H1 (cell line): Measurements from ENCODE around the gene PIF1. TPM values are rescaled to one million over a fixed set of nuclear protein-coding genes. Genes with fewer than 3 reads are reported as not detected.
"Not testable (repeated sequence)": the region's sequence is repeated elsewhere in the genome, so short reads cannot be mapped to it uniquely, and the experiment has no call there.

Source experiments
- CTCF ChIA-PET: fragments of 300-600 bp; sonication (Branson Sonifier 250); formaldehyde crosslinking; loops from one replicate; lab custom pipeline; 2021; ENCODE audit not compliant: partially characterized antibody; lab: Charles Lee
- POLR2A ChIA-PET: fragments of 300-600 bp; sonication (Branson Sonifier 250); formaldehyde crosslinking; loops from one replicate; lab custom pipeline; 2021; ENCODE audit warnings: inconsistent platforms; ENCODE audit not compliant: partially characterized antibody; lab: Charles Lee
- DNase-seq, 2 experiments: peaks; one replicate each; pipeline versions ENCODE4 v3.0.0 to v3.0.0-alpha.2; 2010 to 2022; ENCODE audit warnings: low spot score in 2 of 2, low read depth in 1 of 2, mixed read lengths in 1 of 2
- FAIRE-seq: peaks from 2 replicates; lab custom pipeline; 2011; peaks lifted over from hg19 to GRCh38; lab: Jason Lieb, UNC
- H2AFZ ChIP-seq: 2 replicates; pipeline ENCODE4 v1.8.1; 2012; ENCODE audit warnings: low read length, inconsistent platforms
- H2AK5ac ChIP-seq: 2 replicates; pipeline ENCODE4 v1.6.1; 2013; ENCODE audit warnings: low read depth, low read length
- H2BK120ac ChIP-seq: replicated peaks from 2 replicates; pipeline ENCODE3; 2013; ENCODE audit warnings: low read depth, low read length, inconsistent platforms
- H2BK12ac ChIP-seq: 2 replicates; pipeline ENCODE4 v1.6.1; 2013; ENCODE audit warnings: low read depth, low read length
- H2BK15ac ChIP-seq: 2 replicates; pipeline ENCODE4 v1.6.1; 2013; ENCODE audit warnings: low read length
- H2BK20ac ChIP-seq: 2 replicates; pipeline ENCODE4 v1.6.1; 2013; ENCODE audit warnings: low read length
- H2BK5ac ChIP-seq: 2 replicates; pipeline ENCODE4 v1.6.1; 2013; ENCODE audit warnings: low read depth, low read length
- H3K14ac ChIP-seq: 2 replicates; pipeline ENCODE4 v1.6.1; 2013; ENCODE audit warnings: inconsistent platforms; ENCODE audit not compliant: insufficient read length
- H3K18ac ChIP-seq: 2 replicates; pipeline ENCODE4 v1.6.1; 2013; ENCODE audit warnings: low read length; ENCODE audit errors: extremely low read depth
- H3K23ac ChIP-seq: 2 replicates; pipeline ENCODE4 v1.6.1; 2013; ENCODE audit warnings: inconsistent platforms; ENCODE audit not compliant: insufficient read length
- H3K23me2 ChIP-seq: 2 replicates; pipeline ENCODE4 v1.6.1; 2013; ENCODE audit warnings: low read depth, low read length
- H3K27ac ChIP-seq: 2 replicates; pipeline ENCODE4 v1.6.1; 2011; ENCODE audit warnings: low read depth, low read length, inconsistent platforms
- H3K27me3 ChIP-seq, 4 experiments: replicated peaks in 1 of 4; 1 replicate in 1 of 4; 2 replicates in 3 of 4; pipeline versions ENCODE4 v1.6.1 to v1.8.1; 2011 to 2013; ENCODE audit warnings: low read length in 3 of 4, mild to moderate bottlenecking in 3 of 4, inconsistent platforms in 2 of 4, mixed read lengths in 2 of 4, moderate library complexity in 1 of 4; ENCODE audit not compliant: control insufficient read depth in 3 of 4, insufficient read depth in 3 of 4; ENCODE audit errors: extremely low read depth in 1 of 4
- H3K36me3 ChIP-seq, 4 experiments: 2 replicates each; pipeline versions ENCODE4 v1.6.1 to v1.8.1; 2011 to 2013; ENCODE audit warnings: mild to moderate bottlenecking in 4 of 4, low read length in 3 of 4, moderate library complexity in 2 of 4, control low read depth in 1 of 4, inconsistent platforms in 1 of 4; ENCODE audit not compliant: insufficient read depth in 4 of 4, control insufficient read depth in 2 of 4
- H3K4ac ChIP-seq: replicated peaks from 2 replicates; pipeline ENCODE3; 2013; ENCODE audit warnings: low read length, low read depth, mixed read lengths, inconsistent platforms; ENCODE audit not compliant: insufficient read length
- H3K4me1 ChIP-seq, 4 experiments: replicated peaks in 1 of 4; 1 replicate in 1 of 4; 2 replicates in 3 of 4; pipeline versions ENCODE4 v1.6.1 to v1.8.1; 2011 to 2013; ENCODE audit warnings: low read length in 3 of 4, inconsistent platforms in 2 of 4, mixed read lengths in 1 of 4; ENCODE audit not compliant: insufficient read depth in 4 of 4, control insufficient read depth in 3 of 4
- H3K4me2 ChIP-seq, 2 experiments: 2 replicates each; pipeline versions ENCODE4 v1.6.1 to v1.8.1; 2011 to 2013; ENCODE audit warnings: low read depth in 2 of 2, low read length in 2 of 2, control low read depth in 1 of 2, inconsistent platforms in 1 of 2, mild to moderate bottlenecking in 1 of 2; ENCODE audit not compliant: insufficient read depth in 1 of 2
- H3K4me3 ChIP-seq, 4 experiments: fragments of 200-600, 300-600 bp in 1 of 4; sonication (generic), shearing (Covaris generic), sonication (Bioruptor Twin) in 1 of 4; 2 replicates each; pipeline versions ENCODE4 v1.5.1 to v1.8.1; 2011 to 2016; ENCODE audit warnings: low read length in 4 of 4, low read depth in 3 of 4, control low read depth in 2 of 4, inconsistent platforms in 2 of 4, mild to moderate bottlenecking in 2 of 4, mixed read lengths in 1 of 4, moderate library complexity in 1 of 4; ENCODE audit not compliant: insufficient read depth in 2 of 4; ENCODE audit errors: extremely low read depth in 1 of 4
- H3K56ac ChIP-seq: replicated peaks from 2 replicates; pipeline ENCODE3; 2013; ENCODE audit warnings: low read depth, mild to moderate bottlenecking, mixed read lengths, low read length, inconsistent platforms; ENCODE audit not compliant: insufficient read length
- H3K79me1 ChIP-seq: 2 replicates; pipeline ENCODE4 v1.6.1; 2013; ENCODE audit warnings: low read depth, low read length, control low read depth
- H3K79me2 ChIP-seq, 2 experiments: 2 replicates each; pipeline versions ENCODE4 v1.6.1 to v1.8.1; 2012 to 2013; ENCODE audit warnings: low read length in 2 of 2, mild to moderate bottlenecking in 2 of 2, inconsistent platforms in 1 of 2; ENCODE audit not compliant: insufficient read depth in 2 of 2, control insufficient read depth in 1 of 2
- H3K9ac ChIP-seq, 4 experiments: replicated peaks in 1 of 4; 1 replicate in 1 of 4; 2 replicates in 3 of 4; pipeline versions ENCODE4 v1.6.1 to v1.8.1; 2011 to 2013; ENCODE audit warnings: low read depth in 3 of 4, low read length in 3 of 4, control low read depth in 2 of 4, mild to moderate bottlenecking in 2 of 4, moderate library complexity in 2 of 4, inconsistent platforms in 1 of 4; ENCODE audit errors: extremely low read depth in 1 of 4
- H3K9me3 ChIP-seq, 2 experiments: 2 replicates each; pipeline versions ENCODE4 v1.6.1 to v1.8.1; 2012 to 2013; ENCODE audit warnings: mild to moderate bottlenecking in 2 of 2, moderate library complexity in 2 of 2, control low read depth in 1 of 2, inconsistent platforms in 1 of 2, low read depth in 1 of 2, low read length in 1 of 2, mixed read lengths in 1 of 2; ENCODE audit not compliant: insufficient read depth in 2 of 2
- H4K20me1 ChIP-seq, 2 experiments: replicated peaks in 1 of 2; 2 replicates each; pipeline versions ENCODE3 to v1.8.1; 2011 to 2013; ENCODE audit warnings: inconsistent platforms in 2 of 2, low read length in 2 of 2, mild to moderate bottlenecking in 1 of 2; ENCODE audit not compliant: insufficient read depth in 2 of 2, control insufficient read depth in 1 of 2
- H4K5ac ChIP-seq: 2 replicates; pipeline ENCODE4 v1.6.1; 2013; ENCODE audit warnings: low read length, low read depth, mixed read lengths, inconsistent platforms; ENCODE audit not compliant: insufficient read length
- H4K8ac ChIP-seq: 2 replicates; pipeline ENCODE4 v1.8.0; 2013; ENCODE audit warnings: mild to moderate bottlenecking, moderate library complexity, low read length, inconsistent platforms; ENCODE audit not compliant: insufficient read depth; ENCODE audit errors: extremely low read depth
- H4K91ac ChIP-seq: replicated peaks from 2 replicates; pipeline ENCODE3; 2013; ENCODE audit warnings: low read length, mixed read lengths, inconsistent platforms; ENCODE audit not compliant: insufficient read length
- WGBS, 2 experiments: shearing (Covaris generic) in 1 of 2; methylation state at CpG; one replicate each; pipeline versions ENCODE4 v1.1.6 to v1.1.7; 2013 to 2015; ENCODE audit warnings: low lambda C conversion rate in 2 of 2, mixed read lengths in 2 of 2, inconsistent platforms in 1 of 2, low coverage in 1 of 2, missing lambda C conversion rate in 1 of 2; ENCODE audit not compliant: insufficient replicate concordance in 2 of 2, insufficient coverage in 1 of 2, insufficient read length in 1 of 2; ENCODE audit errors: extremely low coverage in 1 of 2, missing lambda C conversion rate in 1 of 2; 5-methylcytosine and 5-hydroxymethylcytosine counted together
- polyA plus RNA-seq, 7 experiments: library from polyadenylated mRNA; depleted of rRNA in 3 of 7; stranded (reverse) in 5 of 7; unstranded in 2 of 7; fragments of >200 nt in 5 of 7; fragments of 200-250 nt in 2 of 7; gene quantifications; 1 replicate in 5 of 7; 2 replicates in 1 of 7; 4 replicates in 1 of 7; pipeline versions ENCODE4 v1.2.1 to v1.2.3, GENCODE V29; 2011 to 2013; ENCODE audit warnings: missing spikeins in 2 of 7, mixed read lengths in 2 of 7
- total RNA-seq: library from RNA; stranded (reverse); fragmentation: NEBNext Ultra II Directional; extraction: Animal tissue kit (Norgen Biotek cat#: 25700); gene quantifications from 2 replicates; pipeline ENCODE4 v1.2.1, GENCODE V29; 2021

Gene PIF1
- total and polyA plus RNA-seq, 2 of the 8 experiments (the other 6 are each of a cell fraction or from before 2014, with no cell fraction given), result 73.3 to 138 TPM

- H2BK20ac ChIP-seq, H3K4me1 ChIP-seq, H4K8ac ChIP-seq, H3K79me2 ChIP-seq, H3K56ac ChIP-seq, H4K91ac ChIP-seq, H4K5ac ChIP-seq, H3K14ac ChIP-seq, H2AK5ac ChIP-seq, H2BK12ac ChIP-seq, H3K4ac ChIP-seq, H2BK120ac ChIP-seq, H3K27ac ChIP-seq, H4K20me1 ChIP-seq, H3K4me3 ChIP-seq, H3K18ac ChIP-seq, FAIRE-seq, H3K79me1 ChIP-seq, H2AFZ ChIP-seq, H3K9me3 ChIP-seq, H2BK15ac ChIP-seq, H3K36me3 ChIP-seq, H3K4me2 ChIP-seq, H3K23ac ChIP-seq, H2BK5ac ChIP-seq, H3K23me2 ChIP-seq, H3K9ac ChIP-seq, DNase-seq, H3K27me3 ChIP-seq: not testable (repeated sequence)
- ChIA-PET POLR2A (interaction anchor here (11.3 to 25.1 kb wide), 2 partner anchors 15 to 16 kb away, joined by 74 to 748 read pairs; no protein-coding TSS in a partner anchor), CTCF (interaction anchor here (1.0 to 1.8 kb wide), 2 partner anchors 9 to 68 kb away, joined by 3 to 4 read pairs; no protein-coding TSS in a partner anchor)
- 89% methylated on average over 9 of the region's 9 CpGs; no CpG with 5 or more reads in 1 of the 2 experiments for WGBS, 2 experiments
Observed at GRCh38 chr15:64795921-64796320, 29.5 kb downstream of the PIF1 start.
